Measurements from ENCODE around the gene TMEM132D.

- TF ChIP-seq CTCF (IDR thresholded peaks at IDR 0.05): no peak
- TF ChIP-seq POLR2A (IDR thresholded peaks at IDR 0.05): no peak
Measured at GRCh38 chr12:129607756-129608155, 296.1 kb downstream of the TMEM132D start.

Measured in body of pancreas (tissue), 4 donors.